SK-N-SH (cell line): ENCODE data around the gene GAN. TPM values are rescaled to one million over a fixed set of nuclear protein-coding genes. Genes with fewer than 3 reads are reported as not detected.
"Not testable (repeated sequence)": the region's sequence is repeated elsewhere in the genome, so short reads cannot be mapped to it uniquely, and the experiment has no call there.

ENCODE experiments used
- CTCF ChIA-PET: fragments of 300-600, 350-600 bp; formaldehyde crosslinking; extraction: SDS; loops from one replicate; lab custom pipeline; 2021; lab: Yijun Ruan, JAX
- POLR2A ChIA-PET: fragments of 350-600 bp; sonication (Branson Sonifier 250); formaldehyde crosslinking; extraction: SDS; loops from one replicate; lab custom pipeline; 2020; ENCODE audit warnings: antibody characterized with exemption, inconsistent platforms; lab: Yijun Ruan, JAX
- DNase-seq: peaks from one replicate; pipeline ENCODE4 v3.0.0; 2012
- H2AFZ ChIP-seq: fragments of 200-600 bp; sonication (generic); 2 replicates; pipeline ENCODE4 v1.8.1; 2016; ENCODE audit warnings: antibody characterized with exemption, mild to moderate bottlenecking, low read depth
- H3F3A ChIP-seq: fragments of 200-600 bp; sonication (generic); replicated peaks from 2 replicates; pipeline ENCODE3; 2016; ENCODE audit warnings: antibody characterized with exemption, mild to moderate bottlenecking; ENCODE audit not compliant: insufficient read depth
- H3K27ac ChIP-seq, 2 experiments: fragments of 200-500 bp in 1 of 2; fragments of 200-600 bp in 1 of 2; sonication (Bioruptor generic) in 1 of 2; sonication (generic), shearing (Covaris generic) in 1 of 2; 2 replicates each; pipeline versions ENCODE4 v1.5.1 to v1.6.1; 2014 to 2016; ENCODE audit warnings: low read depth in 2 of 2, inconsistent platforms in 1 of 2, low read length in 1 of 2, mild to moderate bottlenecking in 1 of 2, mixed read lengths in 1 of 2
- H3K27me3 ChIP-seq: fragments of 200-600 bp; sonication (generic), shearing (Covaris generic); 2 replicates; pipeline ENCODE4 v1.6.1; 2016; ENCODE audit warnings: mixed run types; ENCODE audit not compliant: insufficient read depth
- H3K36me3 ChIP-seq, 2 experiments: fragments of 200-500 bp in 1 of 2; fragments of 200-600 bp in 1 of 2; sonication (Bioruptor generic) in 1 of 2; sonication (generic) in 1 of 2; replicated peaks in 1 of 2; 2 replicates each; pipeline versions ENCODE3 to v1.5.1; 2014 to 2016; ENCODE audit warnings: low read length in 1 of 2, mild to moderate bottlenecking in 1 of 2; ENCODE audit not compliant: insufficient read depth in 2 of 2, control insufficient read depth in 1 of 2
- H3K4me1 ChIP-seq, 2 experiments: fragments of 200-500 bp in 1 of 2; fragments of 200-600 bp in 1 of 2; sonication (Bioruptor generic) in 1 of 2; sonication (generic), shearing (Covaris generic) in 1 of 2; 2 replicates each; pipeline versions ENCODE4 v1.5.1 to v1.6.1; 2014 to 2016; ENCODE audit warnings: low read depth in 1 of 2, low read length in 1 of 2, mixed run types in 1 of 2; ENCODE audit not compliant: insufficient read depth in 2 of 2, control insufficient read depth in 1 of 2
- H3K4me2 ChIP-seq: fragments of 200-600 bp; sonication (generic), shearing (Covaris generic); 2 replicates; pipeline ENCODE4 v1.6.1; 2017; ENCODE audit warnings: mixed run types
- H3K4me3 ChIP-seq, 2 experiments: fragments of 200-500 bp in 1 of 2; fragments of 200-600 bp in 1 of 2; sonication (Bioruptor generic) in 1 of 2; sonication (generic), shearing (Covaris generic) in 1 of 2; 2 replicates each; pipeline versions ENCODE4 v1.5.1 to v1.8.1; 2014 to 2016; ENCODE audit warnings: low read depth in 2 of 2, inconsistent platforms in 1 of 2, low read length in 1 of 2, mild to moderate bottlenecking in 1 of 2, mixed read lengths in 1 of 2, moderate library complexity in 1 of 2
- H3K79me2 ChIP-seq: fragments of 200-600 bp; sonication (generic); 2 replicates; pipeline ENCODE4 v1.8.1; 2017; ENCODE audit warnings: mild to moderate bottlenecking; ENCODE audit not compliant: insufficient read depth
- H3K9ac ChIP-seq: fragments of 200-600 bp; sonication (generic); 2 replicates; pipeline ENCODE4 v1.6.1; 2017; ENCODE audit warnings: mixed run types
- H3K9me2 ChIP-seq: fragments of 200-600 bp; sonication (generic); 2 replicates; pipeline ENCODE4 v1.6.1; 2017; ENCODE audit warnings: mixed run types
- H3K9me3 ChIP-seq: fragments of 200-600 bp; sonication (generic); 2 replicates; pipeline ENCODE4 v1.6.1; 2017; ENCODE audit warnings: mixed run types, mild to moderate bottlenecking, moderate library complexity
- H4K20me1 ChIP-seq: fragments of 200-600 bp; sonication (generic); 2 replicates; pipeline ENCODE4 v1.6.1; 2017; ENCODE audit warnings: mild to moderate bottlenecking, mixed run types; ENCODE audit not compliant: insufficient read depth
- FOSL2 ChIP-seq: IDR thresholded peaks from 2 replicates; pipeline ENCODE4 v1.4.0; 2012; ENCODE audit warnings: low read depth, mild to moderate bottlenecking, moderate library complexity, borderline replicate concordance
- FOXM1 ChIP-seq: IDR thresholded peaks from 2 replicates; pipeline ENCODE4 v1.4.0; 2012; ENCODE audit warnings: low read depth, mild to moderate bottlenecking
- GATA2 ChIP-seq: sonication (generic); formaldehyde crosslinking; IDR thresholded peaks from 2 replicates; pipeline ENCODE4 v1.5.0; 2020; ENCODE audit warnings: mild to moderate bottlenecking, missing genetic modification reagents
- IRF3 ChIP-seq: fragments of 150-350 bp; IDR thresholded peaks from 2 replicates; pipeline ENCODE4 v1.6.1; 2016; ENCODE audit warnings: mild to moderate bottlenecking, low read depth, low read length
- MEF2A ChIP-seq: IDR thresholded peaks from 2 replicates; pipeline ENCODE4 v1.4.0; 2012; ENCODE audit warnings: low read depth, borderline replicate concordance
- NFIC ChIP-seq: IDR thresholded peaks from 2 replicates; pipeline ENCODE4 v1.4.0; 2012; ENCODE audit warnings: borderline replicate concordance
- NRF1 ChIP-seq: IDR thresholded peaks from 2 replicates; pipeline ENCODE4 v1.6.1; 2012; ENCODE audit warnings: low read depth, mild to moderate bottlenecking, low read length
- POLR2AphosphoS5 ChIP-seq: IDR thresholded peaks from 2 replicates; pipeline ENCODE4 v1.6.1; 2012; ENCODE audit warnings: low read depth, low read length
- RCOR1 ChIP-seq: fragments of 150-350 bp; IDR thresholded peaks from 2 replicates; pipeline ENCODE4 v1.6.1; 2017; ENCODE audit warnings: antibody characterized with exemption, low read length
- REST ChIP-seq: IDR thresholded peaks from 2 replicates; pipeline ENCODE4 v1.6.1; 2012; ENCODE audit warnings: mild to moderate bottlenecking, low read depth, low read length, moderate library complexity
- SMC3 ChIP-seq: IDR thresholded peaks from 2 replicates; pipeline ENCODE4 v1.6.1; 2012; ENCODE audit warnings: low read depth, low read length, improper control_type of control experiment
- USF2 ChIP-seq: fragments of 150-350 bp; IDR thresholded peaks from 2 replicates; pipeline ENCODE4 v1.6.1; 2017; ENCODE audit warnings: antibody characterized with exemption, low read length, low read depth, borderline replicate concordance
- ZBTB33 ChIP-seq: IDR thresholded peaks from 2 replicates; pipeline ENCODE4 v1.4.0; 2012; ENCODE audit warnings: low read depth, borderline replicate concordance
- WGBS: methylation state at CpG from one replicate; pipeline ENCODE4 v1.1.6; 2017; ENCODE audit warnings: low lambda C conversion rate; 5-methylcytosine and 5-hydroxymethylcytosine counted together
- polyA plus RNA-seq, 3 experiments: library from polyadenylated mRNA; depleted of rRNA; stranded (reverse); fragments of >200 nt; gene quantifications; 2 replicates each; pipeline ENCODE4 v1.2.3, GENCODE V29; 2012

The GAN gene
- polyA plus RNA-seq, 1 of the 3 experiments (the other 2 are of a cell fraction), result 0.79 TPM

- TF ChIP-seq IRF3 (no peak), FOSL2 (no peak), RCOR1 (no peak)
These were observed 106.4 kb downstream of the GAN start (continued) for GRCh38 chr16:81421126-81421525.

GRCh38 chr16:81421536-81421935, 106.8 kb downstream of the GAN start:
- DNase-seq, result no peak
- 80% methylated on average over 11 of the region's 11 CpGs for WGBS
- no peaks in the 10 kb centered on the region for H3K79me2 ChIP-seq
- H3F3A ChIP-seq, result no peaks in the 10 kb centered on the region
- no peak overlapping the region for H3K4me3 ChIP-seq
- no peak overlapping the region for H2AFZ ChIP-seq
- ChIA-PET POLR2A (no interaction called here), CTCF (no interaction called here)
- no peaks in the 10 kb centered on the region for H3K9me3 ChIP-seq
- no peak overlapping the region for H3K9ac ChIP-seq
- H3K9me2 ChIP-seq, result no peaks in the 10 kb centered on the region
- H3K36me3 ChIP-seq, result no peaks in the 10 kb centered on the region
- no peak overlapping the region for H3K4me2 ChIP-seq
- no peaks in the 10 kb centered on the region for H4K20me1 ChIP-seq
- no peaks in the 10 kb centered on the region for H3K27me3 ChIP-seq
- TF ChIP-seq POLR2AphosphoS5 (no peak), MEF2A (no peak), GATA2 (CRISPR knock-in tag) (no peak)
- H3K4me1 ChIP-seq, result no peaks in the 10 kb centered on the region
- H3K27ac ChIP-seq, result no peak overlapping the region

GRCh38 chr16:81422153-81422552, 107.4 kb downstream of the GAN start:
- H2AFZ ChIP-seq, CTCF ChIA-PET, DNase-seq, H4K20me1 ChIP-seq, H3K4me1 ChIP-seq, POLR2A ChIA-PET, H3K27me3 ChIP-seq, H3F3A ChIP-seq, H3K4me3 ChIP-seq, H3K9me2 ChIP-seq, H3K36me3 ChIP-seq, H3K79me2 ChIP-seq, H3K9ac ChIP-seq, H3K4me2 ChIP-seq, H3K27ac ChIP-seq, H3K9me3 ChIP-seq: not testable (repeated sequence)
- 76% methylated on average over 7 of the region's 7 CpGs for WGBS

GRCh38 chr16:81424771-81425170, 110.0 kb downstream of the GAN start:
- H2AFZ ChIP-seq, result no peak overlapping the region
- H3K9ac ChIP-seq, result no peak overlapping the region
- H3K27me3 ChIP-seq, result no peaks in the 10 kb centered on the region
- no peaks in the 10 kb centered on the region for H3K9me3 ChIP-seq
- no peak overlapping the region for H3K4me3 ChIP-seq
- POLR2A ChIA-PET, result no interaction called here
- no peaks in the 10 kb centered on the region for H3F3A ChIP-seq
- H3K9me2 ChIP-seq, result no peaks in the 10 kb centered on the region
- H3K79me2 ChIP-seq, result no peaks in the 10 kb centered on the region
- no peak overlapping the region for H3K4me2 ChIP-seq
- H3K27ac ChIP-seq, result no peak overlapping the region
- no peaks in the 10 kb centered on the region for H3K4me1 ChIP-seq
- 52% methylated on average over 1 of the region's 1 CpG for WGBS
- no peak for DNase-seq
- CTCF ChIA-PET, result no interaction called here
- no peaks in the 10 kb centered on the region for H3K36me3 ChIP-seq
- no peaks in the 10 kb centered on the region for H4K20me1 ChIP-seq
- TF ChIP-seq NRF1 (no peak), SMC3 (no peak), GATA2 (CRISPR knock-in tag) (no peak), FOXM1 (no peak), POLR2AphosphoS5 (no peak), ZBTB33 (no peak), REST (no peak), NFIC (no peak), USF2 (no peak)
